ENCODE data around the gene NXNL2.

The NXNL2 gene

DNA sequence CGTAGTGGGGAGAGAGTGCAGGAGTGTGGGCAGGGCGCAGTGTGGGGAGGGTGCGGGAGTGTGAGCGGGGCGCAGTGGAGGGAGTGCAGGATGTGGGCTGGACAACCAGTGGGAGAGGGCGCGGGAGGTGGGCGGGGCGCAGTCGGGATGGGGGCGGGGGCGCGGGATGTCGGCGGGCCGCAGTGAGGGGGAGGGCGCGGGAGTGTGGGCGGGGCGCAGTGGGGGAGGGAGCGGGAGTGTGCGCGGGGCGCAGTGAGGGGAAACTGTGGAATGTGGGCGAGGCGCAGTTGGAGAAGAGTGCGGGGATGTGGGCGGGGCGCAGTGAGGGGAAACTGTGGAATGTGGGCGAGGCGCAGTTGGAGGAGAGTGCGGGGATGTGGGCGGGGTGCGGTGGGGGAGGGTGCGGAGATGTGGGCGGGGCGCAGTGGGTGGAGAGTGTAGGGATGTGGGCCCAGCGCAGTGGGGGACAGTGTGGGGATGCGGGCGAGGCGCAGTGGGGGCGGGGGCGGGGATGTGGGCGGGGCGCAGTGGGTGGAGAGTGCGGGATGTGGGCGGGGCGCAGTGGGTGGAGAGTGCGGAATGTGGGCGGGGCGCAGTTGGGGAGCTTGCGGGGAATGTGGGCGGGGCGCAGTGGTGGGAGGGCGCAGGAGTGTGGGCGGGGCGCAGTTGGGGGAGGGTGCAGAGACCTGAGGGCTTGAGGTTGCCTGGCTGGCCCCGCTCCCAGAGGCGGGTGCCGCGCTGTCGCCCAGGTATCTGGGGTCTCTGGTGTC, at the start of gene NXNL2:
NXNL2 (plus strand) TSS at position 723 of the 770 bp plus-strand sequence. CDS start 257 bp downstream, outside the sequence.
- DNase-seq (ENCODE audit: low spot score), result peak; percentile 88

- DNase-seq (ENCODE audit: low spot score), result no peak
Observed at GRCh38 chr9:88488166-88488565, 46.8 kb upstream of the NXNL2 start.

- no peak for DNase-seq (ENCODE audit: low spot score)
Observed at GRCh38 chr9:88494983-88495721, 39.8 kb upstream of the NXNL2 start.

DNA sequence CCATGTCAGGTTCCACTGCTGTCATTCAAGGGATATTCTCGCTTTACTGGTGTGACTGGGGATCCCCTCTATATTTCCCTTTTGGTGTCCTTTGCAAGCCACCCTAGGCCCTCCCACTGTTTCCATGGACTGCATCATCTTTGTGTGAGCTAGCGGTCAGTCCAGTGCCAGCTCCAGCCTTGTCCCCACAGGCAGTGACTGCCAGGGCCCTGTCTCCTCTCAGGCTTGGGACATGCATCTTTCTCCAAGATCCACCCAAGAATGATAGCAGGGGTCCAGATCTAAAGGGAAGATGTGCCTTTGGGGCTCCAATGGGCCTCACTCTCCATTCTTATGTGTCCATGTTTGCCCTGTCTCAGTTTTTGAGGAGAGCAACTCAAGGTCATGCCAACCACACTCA, 37.8 kb upstream of the NXNL2 start:
- DNase-seq (ENCODE audit: low spot score), result no peak

DNA sequence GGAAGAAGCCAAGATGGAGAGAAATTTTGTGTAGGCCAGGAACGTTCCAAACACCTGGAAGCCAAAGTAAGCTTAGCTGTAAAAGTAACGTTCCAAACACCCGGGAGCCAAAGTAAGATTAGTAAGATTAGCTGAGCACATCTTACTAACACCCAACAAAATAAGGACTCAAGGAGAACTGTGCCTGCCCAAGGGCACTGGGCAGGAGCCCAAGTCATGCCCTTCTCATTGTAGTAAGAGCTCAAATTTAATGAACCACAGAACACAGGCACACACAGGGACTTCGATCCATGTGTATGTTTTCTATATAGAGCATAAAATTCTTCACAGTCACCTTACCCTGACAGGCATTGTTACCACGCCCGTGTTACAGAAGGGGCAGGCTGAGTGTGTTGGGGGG, 36.1 kb upstream of the NXNL2 start:
- DNase-seq (ENCODE audit: low spot score), result no peak

DNA sequence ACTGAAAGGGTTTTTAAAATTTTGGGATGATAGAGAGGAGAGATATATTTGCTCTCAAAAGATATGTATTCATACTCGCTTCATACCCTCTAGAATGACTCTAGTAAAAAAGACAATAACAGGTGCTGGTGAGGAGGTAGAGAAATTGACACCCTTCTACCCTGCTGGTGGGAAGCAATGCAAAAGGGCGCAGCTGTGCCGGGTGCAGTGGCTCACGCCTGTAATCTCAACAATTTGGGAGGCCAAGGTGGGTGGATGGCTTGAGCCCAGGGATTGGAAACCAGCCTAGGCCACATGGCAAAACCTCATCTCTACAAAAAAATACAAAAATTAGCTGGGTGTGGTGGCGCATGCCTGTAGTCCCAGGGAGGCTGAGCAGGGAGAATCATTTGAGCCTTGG, 33.9 kb upstream of the NXNL2 start:
- DNase-seq (ENCODE audit: low spot score), result no peak

- no peak for DNase-seq (ENCODE audit: low spot score)
Observed at GRCh38 chr9:88502552-88503034, 32.4 kb upstream of the NXNL2 start.

- no peak for DNase-seq (ENCODE audit: low spot score)
Observed at GRCh38 chr9:88503081-88503844, 31.7 kb upstream of the NXNL2 start.

GRCh38 chr9:88503845-88504764, 30.9 kb upstream of the NXNL2 start:
- DNase-seq (ENCODE audit: low spot score), result no peak

- no peak for DNase-seq (ENCODE audit: low spot score)
Observed at GRCh38 chr9:88508326-88508725, 26.7 kb upstream of the NXNL2 start.

- DNase-seq (ENCODE audit: low spot score), result no peak
Observed at GRCh38 chr9:88511906-88512305, 23.1 kb upstream of the NXNL2 start.

DNA sequence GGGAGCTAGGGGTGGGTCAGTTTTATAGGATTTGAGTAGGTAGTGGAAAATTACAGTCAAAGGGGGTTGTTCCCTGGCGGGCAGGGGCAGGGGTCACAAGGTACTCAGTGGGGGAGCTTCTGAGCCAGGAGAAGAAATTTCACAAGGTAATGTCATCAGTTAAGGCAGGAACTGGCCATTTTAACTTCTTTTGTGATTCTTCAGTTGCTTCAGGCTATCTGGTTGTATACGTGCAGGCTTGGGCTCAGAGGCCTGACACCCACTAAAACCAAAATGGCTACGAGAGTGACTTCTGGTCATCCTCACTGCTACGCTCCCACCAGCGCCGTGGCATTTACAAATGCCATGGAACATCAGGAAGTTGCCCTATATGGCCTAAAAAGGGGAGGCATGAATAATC, 20.7 kb upstream of the NXNL2 start:
- DNase-seq (ENCODE audit: low spot score), result no peak

DNA sequence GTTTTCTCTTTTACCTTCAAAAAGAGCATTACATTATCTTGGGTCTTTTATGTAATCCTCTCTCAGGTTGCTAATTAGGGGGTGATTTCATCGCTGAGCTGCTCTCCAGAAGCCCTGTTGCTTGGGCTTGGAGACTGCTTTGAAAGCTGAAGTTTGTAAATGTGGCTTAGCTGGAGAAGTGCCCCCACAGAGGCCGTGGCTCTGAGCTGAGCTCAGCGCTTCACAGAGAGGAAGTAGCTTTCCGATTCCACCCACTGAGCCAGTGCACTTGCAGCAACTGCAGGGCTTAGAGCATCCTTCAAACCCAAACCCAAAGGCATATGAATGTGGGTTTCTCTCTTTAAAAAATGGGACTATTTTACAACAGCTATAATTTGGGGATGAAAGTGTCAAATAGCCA, 13.7 kb upstream of the NXNL2 start:
- no peak for DNase-seq (ENCODE audit: low spot score)

DNA sequence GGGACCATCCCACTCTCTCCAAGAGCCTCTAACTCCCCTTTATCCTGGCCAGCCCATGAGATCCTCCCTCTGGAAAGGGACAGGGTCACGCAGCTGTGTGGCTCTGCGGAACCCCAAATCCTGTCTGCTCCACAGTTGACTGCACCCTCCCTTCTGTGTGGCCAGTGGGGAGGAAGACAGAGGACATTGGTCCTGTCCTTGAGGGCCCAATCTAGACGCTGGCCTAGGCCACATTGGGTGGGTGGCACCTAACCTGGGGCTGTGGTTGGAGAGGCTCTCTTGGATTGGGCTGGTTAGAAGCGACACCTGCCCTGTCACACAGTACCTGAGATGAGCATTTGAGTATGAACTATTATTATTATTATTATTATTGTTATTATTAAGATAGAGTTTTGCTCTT, 12.6 kb upstream of the NXNL2 start:
- no peak for DNase-seq (ENCODE audit: low spot score)

DNA sequence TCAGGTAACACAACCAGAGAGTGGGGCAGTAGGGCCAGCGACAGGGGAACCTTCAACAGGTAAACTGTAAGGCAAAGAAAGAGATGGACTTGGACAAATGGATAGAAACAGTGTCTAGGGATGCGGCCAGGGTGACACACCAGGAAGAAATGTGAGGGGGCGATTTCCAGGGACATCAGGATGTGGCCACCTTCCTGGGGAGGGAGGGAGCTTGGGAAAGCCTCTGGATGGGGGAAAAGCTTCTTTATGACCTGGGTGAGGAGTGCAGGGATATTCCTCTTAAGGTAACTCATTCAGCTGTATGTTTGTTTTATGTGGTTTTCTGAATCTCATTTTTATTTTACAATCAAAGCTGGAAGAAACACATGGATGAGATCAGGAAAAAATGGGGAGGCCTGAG, 11.9 kb upstream of the NXNL2 start:
- no peak for DNase-seq (ENCODE audit: low spot score)

- no peak for DNase-seq (ENCODE audit: low spot score)
Observed at GRCh38 chr9:88524911-88525310, 10.1 kb upstream of the NXNL2 start.

GRCh38 chr9:88527618-88528017, 7.4 kb upstream of the NXNL2 start:
- DNase-seq (ENCODE audit: low spot score), result no peak

DNA sequence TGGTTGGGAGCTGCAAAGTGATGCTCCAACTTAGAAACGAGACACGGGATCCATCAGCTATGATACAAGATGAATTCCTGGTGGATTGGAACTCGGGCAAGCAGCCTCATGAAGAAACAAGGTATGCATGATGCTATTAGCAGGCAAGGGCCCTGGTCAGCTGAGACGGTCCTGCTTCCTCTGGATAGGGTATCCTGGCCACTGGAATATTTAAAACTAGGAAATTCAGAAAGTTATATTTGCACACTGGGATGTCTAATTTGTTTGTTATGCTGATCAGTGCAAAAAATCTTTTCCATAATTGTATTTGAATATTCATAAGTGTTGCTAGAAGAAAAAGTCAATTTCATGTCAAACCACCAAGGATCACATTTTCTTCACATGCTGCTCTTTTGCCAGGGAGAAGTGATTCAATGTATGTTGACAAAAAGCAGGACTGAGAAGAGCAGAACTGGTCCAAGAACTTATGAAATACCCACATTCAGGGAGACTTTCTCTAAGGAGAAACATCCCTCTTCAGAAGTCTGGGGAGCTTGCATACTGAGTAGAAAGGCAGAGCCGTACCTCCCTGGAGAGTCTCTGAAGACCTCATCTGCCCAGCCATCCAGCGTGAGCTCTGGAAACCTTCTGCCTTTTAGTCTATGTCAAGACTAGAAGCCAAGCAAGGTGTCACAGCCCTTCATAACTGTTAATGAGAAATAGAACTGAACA, 6.7 kb upstream of the NXNL2 start:
- DNase-seq (ENCODE audit: low spot score), result no peak

DNA sequence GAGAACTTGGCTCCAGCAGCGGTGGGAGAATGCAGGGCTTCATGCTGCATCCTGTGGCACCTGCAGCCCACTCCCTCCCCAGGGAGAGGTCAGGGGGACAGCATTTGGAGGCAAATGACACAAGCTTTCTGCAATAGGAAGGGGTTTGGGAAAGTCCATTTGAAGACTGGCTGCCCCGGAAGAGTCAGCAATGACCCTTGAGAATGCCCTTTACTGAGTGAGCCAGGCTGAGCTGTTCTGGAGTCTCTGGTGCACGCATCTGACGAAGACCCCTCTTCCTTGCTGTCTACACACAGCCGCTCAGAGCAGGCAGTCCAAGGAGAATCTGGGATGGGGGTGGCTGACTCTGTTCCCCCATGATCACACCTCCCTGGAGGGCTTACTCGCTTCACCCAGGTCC, 5.5 kb upstream of the NXNL2 start:
- DNase-seq (ENCODE audit: low spot score), result no peak

DNA sequence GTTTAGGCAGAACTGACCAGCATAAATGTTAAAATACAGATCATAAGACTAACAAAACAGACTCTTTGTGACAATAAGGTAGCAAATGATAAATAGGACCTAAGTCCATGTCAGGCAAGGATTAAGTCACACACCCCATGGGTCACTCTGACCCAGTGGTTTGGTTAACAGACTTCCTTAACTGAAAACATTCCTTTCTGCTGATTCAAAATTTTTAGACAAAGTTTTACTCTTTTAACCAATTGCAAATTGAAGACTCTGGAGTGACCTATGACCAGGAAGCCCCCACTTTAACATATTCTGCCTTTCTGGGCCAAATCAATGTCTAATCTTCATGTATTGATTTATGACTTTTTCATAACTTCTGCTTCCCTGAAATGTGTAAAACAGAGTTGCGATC, 4.9 kb upstream of the NXNL2 start:
- no peak for DNase-seq (ENCODE audit: low spot score)
